Activated CD4-positive, alpha-beta T cell treated with anti-CD3 and anti-CD28 coated beads, Interleukin-2, amount 50 U/mL, for 16 hours (primary cell): Measurements from ENCODE around the gene ANOS1.
A peak's percentile ranks its signal among the peaks of the same experiment; 100 is the strongest.
"Not testable (repeated sequence)": the region's sequence is repeated elsewhere in the genome, so short reads cannot be mapped to it uniquely, and the experiment has no call there.

Experiments
- DNase-seq: peaks from one replicate; pipeline ENCODE4 v3.0.0-alpha.2; 2020

ANOS1 gene, protein sequence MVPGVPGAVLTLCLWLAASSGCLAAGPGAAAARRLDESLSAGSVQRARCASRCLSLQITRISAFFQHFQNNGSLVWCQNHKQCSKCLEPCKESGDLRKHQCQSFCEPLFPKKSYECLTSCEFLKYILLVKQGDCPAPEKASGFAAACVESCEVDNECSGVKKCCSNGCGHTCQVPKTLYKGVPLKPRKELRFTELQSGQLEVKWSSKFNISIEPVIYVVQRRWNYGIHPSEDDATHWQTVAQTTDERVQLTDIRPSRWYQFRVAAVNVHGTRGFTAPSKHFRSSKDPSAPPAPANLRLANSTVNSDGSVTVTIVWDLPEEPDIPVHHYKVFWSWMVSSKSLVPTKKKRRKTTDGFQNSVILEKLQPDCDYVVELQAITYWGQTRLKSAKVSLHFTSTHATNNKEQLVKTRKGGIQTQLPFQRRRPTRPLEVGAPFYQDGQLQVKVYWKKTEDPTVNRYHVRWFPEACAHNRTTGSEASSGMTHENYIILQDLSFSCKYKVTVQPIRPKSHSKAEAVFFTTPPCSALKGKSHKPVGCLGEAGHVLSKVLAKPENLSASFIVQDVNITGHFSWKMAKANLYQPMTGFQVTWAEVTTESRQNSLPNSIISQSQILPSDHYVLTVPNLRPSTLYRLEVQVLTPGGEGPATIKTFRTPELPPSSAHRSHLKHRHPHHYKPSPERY

DNA sequence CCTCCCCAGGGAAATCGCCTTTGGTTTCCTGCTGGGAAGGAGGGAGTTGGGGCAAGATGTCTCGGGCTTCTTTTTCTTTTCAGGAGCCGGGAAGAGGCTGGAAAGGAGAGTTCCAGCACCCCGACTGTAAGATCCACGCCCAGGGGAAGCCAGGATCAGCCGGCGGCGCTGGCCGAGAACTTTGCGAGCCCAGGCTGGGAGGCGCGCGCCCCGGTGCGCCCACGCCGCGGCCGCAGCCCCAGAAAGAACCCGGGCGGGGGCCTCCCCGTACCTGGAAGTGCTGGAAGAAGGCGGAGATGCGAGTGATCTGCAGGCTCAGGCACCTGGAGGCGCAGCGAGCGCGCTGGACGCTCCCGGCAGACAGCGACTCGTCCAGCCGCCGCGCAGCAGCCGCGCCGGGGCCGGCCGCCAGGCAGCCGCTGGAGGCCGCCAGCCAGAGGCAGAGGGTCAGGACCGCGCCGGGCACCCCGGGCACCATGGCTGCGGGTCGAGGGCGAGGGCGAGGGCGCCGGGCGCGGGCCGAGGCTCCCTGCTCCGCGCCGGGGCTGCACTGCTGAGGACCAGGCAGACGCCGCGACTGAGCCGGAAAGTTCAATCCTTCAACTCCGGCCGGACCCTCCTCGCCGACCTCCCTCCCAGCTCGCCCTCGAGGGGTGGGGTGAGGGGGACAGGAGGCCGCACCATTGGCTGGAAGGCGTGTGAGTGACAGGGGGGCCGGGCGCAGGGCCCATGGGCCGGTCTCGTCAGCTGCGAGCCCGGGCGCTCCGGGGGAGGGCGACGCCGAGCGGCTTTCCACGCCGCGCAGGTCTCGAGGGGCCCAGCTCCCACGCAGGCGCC, at the start of gene ANOS1:
Gene ANOS1 (minus strand): TSS at position 579 of the 837 bp plus-strand sequence. CDS start 101 bp downstream, at position 478.
- DNase-seq = no peak

DNA sequence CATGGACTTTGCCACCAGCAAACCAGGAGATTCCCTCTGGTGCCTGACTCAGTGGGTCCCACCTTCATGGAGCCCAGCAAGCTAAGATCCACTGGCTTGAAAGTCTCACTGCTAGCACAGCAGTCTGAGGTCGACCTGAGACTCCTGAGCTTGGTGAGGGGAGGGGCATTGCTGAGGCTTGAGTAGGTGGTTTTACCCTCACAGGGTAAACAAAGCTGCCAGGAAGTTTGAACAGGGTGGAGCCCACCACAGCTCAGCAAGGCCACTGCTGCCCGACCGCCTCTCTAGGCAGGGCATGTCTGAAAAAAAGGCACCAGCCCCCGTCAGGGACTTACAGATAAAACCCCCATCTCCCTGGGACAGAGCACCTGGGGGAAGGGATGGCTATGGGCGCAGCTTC, 41.2 kb upstream of the ANOS1 start:
- no peak for DNase-seq

DNA sequence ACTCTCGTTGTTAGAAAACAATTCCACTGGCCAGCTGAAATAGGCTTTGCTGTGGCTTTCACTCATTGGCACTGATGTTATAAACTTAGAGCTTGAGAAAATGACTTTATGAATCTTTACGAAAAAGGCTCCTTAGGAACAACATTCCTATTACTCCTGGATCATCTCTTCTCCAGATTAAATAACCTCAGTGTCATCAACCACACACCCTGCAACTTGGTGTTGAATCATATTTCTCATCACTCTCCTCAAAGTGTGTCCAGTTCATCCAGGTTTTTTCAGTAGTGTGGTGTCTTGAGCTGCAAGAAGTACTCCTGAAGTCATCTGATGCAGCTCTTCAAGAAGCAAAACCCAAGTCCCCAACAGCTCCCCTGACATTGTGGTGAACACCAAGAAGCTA, 28.1 kb upstream of the ANOS1 start:
- DNase-seq = no peak

DNA sequence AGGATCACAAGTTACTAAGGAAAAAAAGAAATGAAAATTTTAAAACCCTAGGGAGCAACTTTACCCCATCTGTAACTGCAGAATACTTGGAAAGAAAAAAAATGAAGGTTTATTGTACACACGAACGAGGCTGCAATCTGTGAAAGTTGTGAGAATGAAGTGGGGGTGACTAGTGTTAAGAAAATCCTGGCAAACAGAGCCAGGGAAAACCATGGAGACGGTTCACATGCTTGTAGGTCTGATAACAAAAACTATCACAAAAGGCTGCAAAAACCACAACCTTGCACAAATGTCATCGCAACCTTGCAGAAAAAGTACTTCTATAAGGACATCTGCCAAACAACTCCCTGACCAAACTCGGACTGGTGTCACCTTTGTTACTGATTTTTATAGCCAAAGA, 26.8 kb upstream of the ANOS1 start:
- not testable (repeated sequence) for DNase-seq

DNA sequence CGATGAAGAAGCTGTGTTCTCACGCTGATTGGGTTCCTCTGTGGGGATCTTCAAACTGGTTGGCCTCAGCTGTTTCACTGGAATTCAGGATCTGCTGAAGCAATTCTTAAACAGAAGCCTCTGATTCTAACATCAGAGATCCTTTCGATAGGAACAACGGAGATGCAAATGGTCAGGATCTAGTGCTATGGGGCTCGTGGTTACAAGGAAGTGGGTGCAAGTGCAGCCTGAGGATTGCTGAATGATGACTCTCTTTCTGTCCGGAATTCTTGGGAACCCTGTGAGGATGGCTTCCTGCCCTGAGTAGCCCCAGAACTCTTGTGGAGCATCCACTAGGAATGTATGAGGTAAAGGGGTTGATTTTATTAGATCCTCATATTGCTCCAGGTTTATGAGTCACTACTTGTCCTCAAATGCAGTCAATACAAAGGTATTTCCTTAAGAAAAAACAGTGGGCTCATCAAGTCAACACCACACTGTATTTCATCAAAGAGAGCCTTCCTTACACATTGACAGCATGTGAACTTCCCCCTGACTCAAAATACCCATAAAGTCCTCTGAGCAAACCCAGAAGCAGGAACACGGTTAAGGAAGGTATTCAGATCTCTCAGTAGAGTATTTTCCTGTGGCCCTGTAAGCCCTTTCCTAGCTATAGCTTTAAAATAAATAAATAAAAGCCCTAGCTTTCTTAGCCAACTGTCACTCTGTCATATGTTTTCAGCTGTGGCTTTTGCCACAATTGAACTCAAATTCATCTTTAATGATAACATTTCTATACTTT, 25.9 kb upstream of the ANOS1 start:
- DNase-seq = not testable (repeated sequence)

DNA sequence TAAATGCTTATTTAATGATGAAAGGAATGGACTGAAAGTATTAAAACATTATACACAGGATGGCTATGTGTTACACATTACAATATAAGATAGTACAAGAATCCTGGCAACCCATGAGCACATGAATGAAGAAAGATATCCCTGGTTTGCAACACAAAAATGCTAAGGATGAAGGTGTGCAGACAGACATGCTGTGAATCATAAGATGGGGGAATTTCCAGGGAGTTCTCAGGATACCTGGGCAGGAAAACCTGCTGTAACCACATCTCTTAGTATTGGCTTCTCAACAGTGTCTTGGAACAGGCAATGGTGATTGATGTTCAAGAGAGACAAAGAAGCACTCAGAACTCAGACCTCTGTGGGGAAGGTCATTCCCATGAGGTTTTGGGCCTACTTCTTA, 23.9 kb upstream of the ANOS1 start:
- no peak for DNase-seq

DNA sequence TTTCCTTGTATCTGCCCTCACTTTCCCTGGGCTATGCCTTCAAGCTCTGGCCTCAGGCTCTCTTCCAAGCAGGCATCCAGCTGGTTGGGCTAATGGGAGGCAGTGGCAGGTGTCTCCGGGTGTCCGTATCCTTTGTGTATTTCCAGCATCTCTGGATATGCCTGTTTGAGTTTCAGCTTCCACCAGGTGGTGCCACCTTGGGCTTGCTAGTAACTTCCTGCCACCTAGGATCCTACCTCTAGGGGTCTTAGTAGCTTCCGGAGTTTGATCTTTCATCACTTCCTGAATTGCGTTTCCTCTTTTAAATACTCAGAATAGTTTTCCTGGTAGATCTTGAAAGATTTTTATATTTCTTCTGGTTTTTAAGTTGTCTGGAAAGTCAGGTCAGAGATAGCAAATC, 23.2 kb upstream of the ANOS1 start:
- DNase-seq = no peak

DNA sequence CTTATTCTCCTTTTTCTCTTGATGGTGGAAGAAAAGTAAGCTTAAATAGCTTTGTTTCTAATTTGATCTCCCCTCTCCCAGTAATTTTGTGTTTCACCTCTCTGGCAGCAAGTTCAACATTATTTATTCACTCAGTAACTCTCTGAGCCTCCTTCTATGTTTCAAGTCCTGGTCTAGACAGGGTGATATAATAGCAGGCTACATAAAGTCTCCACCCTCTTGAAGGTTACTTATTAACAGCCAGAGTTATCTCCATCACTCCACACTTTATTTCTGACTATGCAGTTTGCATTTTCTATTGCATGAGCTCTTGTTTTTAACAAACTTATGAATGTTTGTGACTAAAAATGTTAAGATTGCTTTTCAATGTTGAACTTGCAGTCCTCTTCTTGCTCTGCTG, 17.8 kb upstream of the ANOS1 start:
- DNase-seq = no peak

DNA sequence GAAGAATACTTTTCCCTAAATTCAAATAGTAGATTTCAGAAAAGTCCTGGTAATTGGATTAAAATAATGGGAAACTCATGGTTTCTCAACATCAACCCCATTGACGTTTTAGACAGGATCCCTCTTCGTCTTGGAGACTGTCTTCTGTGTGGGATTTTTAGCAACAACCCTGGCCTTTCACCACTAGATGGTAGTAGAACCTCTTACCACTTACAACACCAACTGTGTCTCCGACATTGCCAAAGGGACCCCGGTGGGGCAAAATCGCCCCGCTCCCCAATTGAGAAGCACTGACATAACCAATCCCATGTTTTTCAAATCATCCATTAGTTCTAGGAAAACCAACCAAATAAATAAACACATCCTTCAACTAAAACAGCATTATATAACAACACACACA, 16.9 kb upstream of the ANOS1 start:
- peak; percentile 19 for DNase-seq

DNA sequence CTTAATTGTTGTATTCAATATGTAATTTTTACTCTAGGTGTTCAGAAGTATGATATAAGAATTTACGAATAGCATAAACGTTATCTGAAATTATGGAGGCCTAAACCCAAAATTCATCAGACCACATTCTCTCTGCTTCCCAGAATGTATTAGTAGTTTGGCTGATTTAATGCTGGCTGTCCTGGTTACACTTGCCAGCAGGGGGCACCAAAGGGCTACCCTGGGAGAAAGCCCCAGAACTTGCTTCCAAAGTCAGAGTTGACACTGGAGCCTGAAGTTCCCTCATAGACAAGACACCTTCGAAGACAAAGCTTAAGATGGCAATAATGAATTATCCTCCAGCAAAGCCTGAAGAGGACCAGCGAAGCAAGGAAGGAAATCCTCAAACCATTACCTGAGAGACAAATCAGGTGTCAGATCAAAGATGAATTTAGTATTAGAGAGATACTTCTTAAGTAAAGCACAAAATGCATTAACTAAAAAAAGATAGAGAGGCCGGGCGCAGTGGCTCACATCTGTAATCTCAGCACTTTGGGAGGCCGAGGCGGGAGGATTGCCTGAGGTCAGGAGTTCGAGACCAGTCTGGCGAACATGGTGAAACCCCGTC, 11.3 kb upstream of the ANOS1 start:
- DNase-seq = peak; percentile 63

DNA sequence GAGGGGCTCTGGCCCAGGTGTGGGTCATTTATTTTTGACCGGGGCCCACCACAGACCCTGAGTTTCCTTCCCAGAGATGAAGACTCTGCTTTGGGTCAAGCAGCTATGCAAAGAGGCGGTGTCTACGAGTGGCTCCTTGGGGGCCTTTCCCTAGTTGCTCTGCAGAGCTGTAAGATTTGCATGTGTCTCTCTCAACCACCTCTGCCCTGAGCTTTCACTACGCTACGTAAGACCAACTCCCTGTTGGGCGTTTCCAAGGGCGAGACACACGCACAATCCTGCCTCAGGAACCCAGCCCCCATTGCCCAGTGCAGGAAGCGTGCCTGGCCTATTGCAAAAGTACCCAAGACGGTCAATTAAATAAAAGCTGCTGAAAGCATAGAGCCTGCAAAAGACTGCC, 10.0 kb upstream of the ANOS1 start:
- DNase-seq = no peak

DNA sequence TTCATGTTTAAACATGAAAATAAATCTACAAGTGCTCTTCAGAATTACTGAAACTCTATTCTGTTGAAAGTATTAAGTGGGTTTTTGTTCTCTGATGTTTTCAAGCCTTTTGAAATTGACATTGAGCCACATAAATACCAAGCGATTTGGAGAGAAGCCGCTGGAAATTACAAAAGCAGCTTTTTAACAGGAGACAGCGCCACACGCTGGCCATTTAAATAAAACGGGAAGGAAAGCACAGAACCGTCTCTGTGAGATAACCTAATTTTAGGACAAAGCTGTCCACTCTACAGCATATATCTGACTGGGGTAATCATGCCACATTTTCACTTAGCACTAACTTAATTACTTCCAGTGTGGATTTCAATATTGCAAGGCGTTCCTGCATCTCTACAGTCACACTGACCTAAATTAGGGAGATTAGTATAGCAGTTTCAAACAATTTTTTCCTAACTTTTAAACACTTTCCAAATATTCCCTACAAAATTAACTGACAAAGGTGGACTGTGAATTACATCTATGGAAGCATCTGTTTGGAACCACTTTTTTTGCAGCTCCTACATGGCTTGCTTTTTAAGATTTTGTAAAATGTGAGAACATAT, 6.8 kb upstream of the ANOS1 start:
- peak; percentile 32 for DNase-seq

DNA sequence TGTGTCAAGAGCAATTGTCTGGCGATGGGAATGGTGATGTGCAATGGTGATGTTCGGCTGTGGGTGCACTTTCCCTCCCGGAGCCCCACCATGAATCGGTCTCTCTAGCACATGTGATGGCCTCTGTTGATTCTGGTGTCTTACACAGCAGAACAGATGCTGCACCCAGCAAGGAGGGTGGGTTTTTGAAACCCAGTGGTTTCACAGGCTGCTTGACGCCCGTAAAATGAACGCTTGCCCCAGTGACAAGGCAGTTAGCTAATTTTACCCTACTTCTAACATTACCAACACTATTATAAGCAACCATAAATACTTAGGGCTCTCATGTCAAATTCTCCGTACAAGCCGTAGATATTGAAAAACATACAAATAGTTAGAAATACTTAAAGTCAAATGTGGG, 5.9 kb upstream of the ANOS1 start:
- DNase-seq = no peak

DNA sequence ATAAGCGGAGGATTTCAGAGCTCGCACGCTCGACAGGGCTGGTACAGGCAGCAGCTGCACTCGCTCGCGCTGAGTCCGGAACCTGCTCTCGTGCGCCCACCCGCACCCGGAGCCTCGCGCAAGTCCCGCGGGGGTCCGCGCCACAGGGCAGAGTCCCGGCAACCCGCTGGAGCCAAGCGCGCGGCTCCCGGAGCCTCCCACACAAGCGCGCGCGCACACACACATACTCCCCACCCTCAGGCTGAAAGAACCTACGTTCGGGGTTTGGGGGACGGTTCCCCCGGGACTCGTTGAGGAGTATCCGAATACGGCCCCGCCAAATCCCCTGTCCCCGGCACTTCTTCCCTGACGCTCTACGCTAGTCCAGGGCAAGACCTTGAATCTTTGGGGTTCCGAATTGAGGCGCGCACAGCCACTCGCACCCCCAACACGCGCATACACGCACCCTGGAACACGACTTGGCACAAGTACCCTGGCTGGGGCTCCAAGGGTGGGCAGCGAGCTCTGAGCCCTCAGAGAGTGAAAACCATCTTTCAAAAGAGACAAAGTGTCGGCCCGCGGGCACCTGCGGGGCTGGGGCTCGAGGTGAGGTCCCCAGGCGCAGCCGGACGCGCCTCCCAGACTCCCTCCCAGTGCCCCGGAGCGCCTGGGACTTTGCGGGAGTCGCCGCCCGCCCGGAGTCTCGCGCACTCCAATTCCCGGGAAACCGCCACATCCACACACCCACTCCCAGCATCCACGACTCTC, 952 bp downstream of the ANOS1 start:
- no peak for DNase-seq

DNA sequence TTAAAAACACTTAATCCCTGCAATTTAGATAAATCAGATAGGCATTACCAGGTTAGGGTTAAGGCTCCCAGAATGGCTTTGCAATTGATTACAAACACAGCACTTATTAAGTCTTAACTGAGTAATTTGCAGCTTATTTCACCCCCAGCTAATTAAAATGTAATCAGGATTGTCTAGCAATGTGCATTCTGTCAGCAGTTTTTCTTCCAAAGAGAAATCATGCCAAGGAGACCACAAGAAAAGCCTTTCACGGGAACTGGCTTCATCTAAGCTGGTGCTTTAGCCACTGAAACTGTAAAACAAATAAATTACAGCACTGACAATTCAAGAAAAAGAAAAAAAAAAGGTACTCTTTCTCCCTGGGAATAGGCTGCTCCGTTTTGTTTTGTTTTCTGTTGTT, 2.1 kb downstream of the ANOS1 start:
- DNase-seq = no peak

DNA sequence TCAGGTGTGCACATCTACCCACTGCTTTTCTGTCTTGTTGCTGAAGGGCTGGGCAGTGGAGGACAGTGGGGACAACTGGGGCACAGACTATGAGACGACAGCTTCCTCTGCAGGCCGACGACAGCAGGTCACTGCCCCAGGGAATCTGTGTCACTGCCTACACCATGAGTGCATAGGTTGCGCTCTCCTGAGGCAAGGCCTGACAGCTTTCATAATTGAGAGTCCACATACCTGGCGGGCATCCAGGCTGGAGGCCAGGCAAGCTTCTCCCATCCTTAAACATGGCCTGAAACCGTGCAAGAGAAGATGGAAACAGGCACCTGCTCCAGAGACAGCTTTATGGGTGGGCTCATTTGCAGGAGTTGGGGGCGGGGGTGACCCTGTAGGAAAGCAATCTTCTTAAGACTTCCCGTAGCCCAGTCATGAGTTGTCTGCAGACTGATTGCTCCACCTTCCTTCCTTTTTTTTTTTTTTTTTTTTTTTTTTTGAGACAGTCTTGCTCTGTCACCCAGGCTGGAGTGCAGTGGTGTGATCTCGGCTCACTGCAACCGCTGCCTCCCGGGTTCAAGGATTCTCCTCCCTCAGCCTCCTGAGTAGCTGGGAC, 2.9 kb downstream of the ANOS1 start:
- no peak for DNase-seq

DNA sequence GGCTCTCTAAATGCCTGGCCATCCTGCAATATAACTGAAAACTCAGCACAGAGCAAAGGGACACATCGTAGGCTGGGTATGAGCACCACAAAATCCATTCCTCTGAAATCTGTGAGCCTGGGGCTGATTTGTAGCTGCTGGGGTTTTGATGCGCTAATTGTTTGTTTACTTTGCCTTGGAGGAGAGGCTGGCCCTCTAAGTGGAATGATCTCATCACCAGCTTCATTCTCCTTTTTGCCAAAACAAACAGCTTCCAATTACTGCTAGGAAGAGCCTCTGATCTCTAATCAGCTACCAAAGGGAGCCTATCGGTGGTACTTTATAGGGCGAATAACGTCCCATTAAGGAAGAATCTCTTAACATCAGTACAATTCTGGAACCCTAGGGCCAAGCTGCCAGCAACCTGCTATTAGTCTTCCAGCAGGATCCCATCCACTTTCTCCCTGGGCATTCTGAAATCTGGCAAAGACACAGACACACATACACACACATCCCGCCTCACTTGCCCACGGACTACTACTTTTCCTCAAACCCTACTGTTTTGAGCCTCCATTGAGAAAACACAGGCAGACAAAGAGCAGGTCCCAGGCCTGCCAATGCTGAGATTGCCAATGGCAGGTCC, 5.8 kb downstream of the ANOS1 start:
- DNase-seq = no peak

DNA sequence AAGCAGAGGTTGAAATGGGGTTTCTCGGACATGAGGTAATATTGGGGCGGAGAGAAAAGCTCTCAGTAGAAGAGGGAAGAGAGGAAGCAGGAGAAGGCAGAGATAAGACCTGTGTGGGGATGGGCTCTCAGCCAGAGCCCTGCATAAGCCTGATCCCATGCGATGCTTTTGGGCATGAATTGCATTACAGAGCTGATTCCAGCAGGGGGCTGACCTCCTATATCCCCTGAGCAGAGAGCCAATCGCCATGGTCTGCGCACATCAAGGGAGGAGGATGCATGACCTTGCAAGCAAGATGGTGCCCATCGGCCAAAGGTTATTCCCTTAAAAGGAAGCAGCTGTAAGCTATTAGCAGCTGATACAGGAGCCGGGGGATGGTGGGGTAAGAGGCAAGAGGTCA, 7.6 kb downstream of the ANOS1 start:
- peak; percentile 1 for DNase-seq

DNA sequence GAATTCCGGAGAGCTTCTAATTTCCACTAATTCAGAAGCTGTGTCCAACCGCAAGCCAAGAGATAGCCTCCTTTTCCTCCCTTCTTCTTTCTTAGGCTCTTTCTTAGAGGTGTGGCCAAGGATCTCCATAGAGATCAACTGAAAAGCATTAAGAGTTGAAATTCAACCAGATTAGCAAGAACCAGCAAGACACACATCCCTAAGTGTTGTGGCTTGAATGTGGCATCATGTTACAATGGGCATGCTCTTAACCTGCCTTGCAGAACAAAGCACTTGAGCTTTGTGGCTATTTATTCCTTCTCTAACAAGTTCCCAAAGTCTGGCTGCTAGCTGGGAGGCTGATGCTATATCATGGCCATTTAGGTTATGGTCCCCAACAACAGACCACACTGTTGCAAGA, 10.4 kb downstream of the ANOS1 start:
- no peak for DNase-seq

DNA sequence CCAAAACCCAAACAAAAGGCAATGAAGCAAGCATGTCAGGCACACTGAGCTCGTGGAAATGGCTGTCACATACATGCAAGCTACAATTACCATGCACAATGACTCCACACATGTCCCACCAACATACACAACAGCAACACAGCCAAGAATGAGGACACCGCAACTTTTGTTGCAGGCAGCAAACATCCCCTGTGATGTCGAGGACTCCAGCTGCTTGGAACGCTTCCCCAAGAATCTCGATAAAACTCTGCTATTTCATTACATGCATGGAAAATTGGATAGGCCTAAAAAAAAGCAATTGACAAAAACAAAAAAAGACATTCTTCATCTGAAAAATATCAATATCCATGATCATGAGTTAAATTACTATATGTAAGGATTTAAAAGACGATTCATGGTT, 11.8 kb downstream of the ANOS1 start:
- DNase-seq = no peak
